NCI-H345 treated with DMSO at 0.1 percent for 48 hours (cell line): Measurements from ENCODE around the gene RTN1.
"Not testable (repeated sequence)": the region's sequence is repeated elsewhere in the genome, so short reads cannot be mapped to it uniquely, and the experiment has no call there.

Experiments used
- DNase-seq: peaks from one replicate; lab custom pipeline; 2025; ENCODE audit not compliant: unreplicated experiment; lab: John Stamatoyannopoulos, UW

The RTN1 gene

GRCh38 chr14:59705866-59706265 lies 164.7 kb downstream of the RTN1 start:
- no peak for DNase-seq

GRCh38 chr14:59705245-59705644 lies 165.3 kb downstream of the RTN1 start:
- DNase-seq = no peak

GRCh38 chr14:59704054-59704645 lies 166.4 kb downstream of the RTN1 start:
- no peak for DNase-seq

GRCh38 chr14:59699442-59699841 lies 171.1 kb downstream of the RTN1 start:
- no peak for DNase-seq

GRCh38 chr14:59698793-59699192 lies 171.8 kb downstream of the RTN1 start:
- no peak for DNase-seq

GRCh38 chr14:59695198-59695597 lies 175.4 kb downstream of the RTN1 start:
- DNase-seq = no peak

GRCh38 chr14:59691266-59691665 lies 179.3 kb downstream of the RTN1 start:
- no peak for DNase-seq

GRCh38 chr14:59690426-59690825 lies 180.2 kb downstream of the RTN1 start:
- DNase-seq = no peak

GRCh38 chr14:59688224-59689170 lies 182.1 kb downstream of the RTN1 start:
- no peak for DNase-seq

- DNase-seq = no peak
Measured at GRCh38 chr14:59687663-59688062, 182.9 kb downstream of the RTN1 start.

GRCh38 chr14:59679872-59680271 lies 190.7 kb downstream of the RTN1 start:
- DNase-seq = peak; percentile 19

- no peak for DNase-seq
Measured at GRCh38 chr14:59678352-59678751, 192.2 kb downstream of the RTN1 start.

- DNase-seq = no peak
Measured at GRCh38 chr14:59677771-59678231, 192.8 kb downstream of the RTN1 start.

- no peak for DNase-seq
Measured at GRCh38 chr14:59675394-59675793, 195.2 kb downstream of the RTN1 start.

- no peak for DNase-seq
Measured at GRCh38 chr14:59664741-59665140, 205.8 kb downstream of the RTN1 start.

- DNase-seq = no peak
Measured at GRCh38 chr14:59657769-59658168, 212.8 kb downstream of the RTN1 start.

- DNase-seq = no peak
Measured at GRCh38 chr14:59656473-59656872, 214.1 kb downstream of the RTN1 start.

- not testable (repeated sequence) for DNase-seq
Measured at GRCh38 chr14:59654131-59654530, 216.4 kb downstream of the RTN1 start.

GRCh38 chr14:59646832-59647231 lies 223.7 kb downstream of the RTN1 start:
- not testable (repeated sequence) for DNase-seq

GRCh38 chr14:59638885-59639284 lies 231.7 kb downstream of the RTN1 start:
- DNase-seq = no peak

- no peak for DNase-seq
Measured at GRCh38 chr14:59634617-59635016, 236.0 kb downstream of the RTN1 start.

GRCh38 chr14:59633486-59633885 lies 237.1 kb downstream of the RTN1 start:
- no peak for DNase-seq
